HG03575 (cell line): ENCODE results near the gene TSPY10.
"Not testable (repeated sequence)": the region's sequence is repeated elsewhere in the genome, so short reads cannot be mapped to it uniquely, and the experiment has no call there.

Source experiments
- ATAC-seq: cut with Tn5 transposase; IDR thresholded peaks from one replicate; pipeline ENCODE4 v1.9.1; 2021; ENCODE audit not compliant: unreplicated experiment, insufficient number of reproducible peaks, low FRiP score; ENCODE audit errors: extremely low read depth

Gene TSPY10, protein sequence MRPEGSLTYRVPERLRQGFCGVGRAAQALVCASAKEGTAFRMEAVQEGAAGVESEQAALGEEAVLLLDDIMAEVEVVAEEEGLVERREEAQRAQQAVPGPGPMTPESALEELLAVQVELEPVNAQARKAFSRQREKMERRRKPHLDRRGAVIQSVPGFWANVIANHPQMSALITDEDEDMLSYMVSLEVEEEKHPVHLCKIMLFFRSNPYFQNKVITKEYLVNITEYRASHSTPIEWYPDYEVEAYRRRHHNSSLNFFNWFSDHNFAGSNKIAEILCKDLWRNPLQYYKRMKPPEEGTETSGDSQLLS

DNA sequence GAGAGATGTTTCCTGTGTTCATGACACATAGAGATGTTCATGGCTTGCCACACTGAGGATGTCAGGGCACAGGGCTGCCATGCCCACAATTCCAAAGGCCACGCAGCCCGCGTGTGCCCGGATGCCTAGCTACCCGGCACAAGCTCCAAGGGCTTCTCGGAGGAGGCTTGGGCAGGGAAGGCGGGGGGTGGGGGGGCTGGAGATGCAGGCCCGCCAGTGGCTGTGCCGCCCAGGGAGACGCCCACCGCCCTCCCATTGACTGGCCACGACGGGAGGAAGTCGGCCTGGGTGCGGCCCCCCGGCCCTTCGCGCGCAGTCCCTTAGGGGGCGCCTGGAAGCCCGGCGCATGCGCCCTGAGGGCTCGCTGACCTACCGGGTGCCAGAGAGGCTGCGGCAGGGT lies at the start of gene TSPY10:
Gene TSPY10 (plus strand): TSS at position 301 of the 400 bp plus-strand sequence. CDS start 46 bp downstream, at position 347.
- not testable (repeated sequence) for ATAC-seq

DNA sequence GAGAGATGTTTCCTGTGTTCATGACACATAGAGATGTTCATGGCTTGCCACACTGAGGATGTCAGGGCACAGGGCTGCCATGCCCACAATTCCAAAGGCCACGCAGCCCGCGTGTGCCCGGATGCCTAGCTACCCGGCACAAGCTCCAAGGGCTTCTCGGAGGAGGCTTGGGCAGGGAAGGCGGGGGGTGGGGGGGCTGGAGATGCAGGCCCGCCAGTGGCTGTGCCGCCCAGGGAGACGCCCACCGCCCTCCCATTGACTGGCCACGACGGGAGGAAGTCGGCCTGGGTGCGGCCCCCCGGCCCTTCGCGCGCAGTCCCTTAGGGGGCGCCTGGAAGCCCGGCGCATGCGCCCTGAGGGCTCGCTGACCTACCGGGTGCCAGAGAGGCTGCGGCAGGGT lies 40.7 kb upstream of the TSPY10 start, which contains the start of gene TSPY9:
Gene TSPY9 (plus strand): TSS at position 301 of the 400 bp plus-strand sequence. CDS start 46 bp downstream, at position 347.
- ATAC-seq: not testable (repeated sequence)

DNA sequence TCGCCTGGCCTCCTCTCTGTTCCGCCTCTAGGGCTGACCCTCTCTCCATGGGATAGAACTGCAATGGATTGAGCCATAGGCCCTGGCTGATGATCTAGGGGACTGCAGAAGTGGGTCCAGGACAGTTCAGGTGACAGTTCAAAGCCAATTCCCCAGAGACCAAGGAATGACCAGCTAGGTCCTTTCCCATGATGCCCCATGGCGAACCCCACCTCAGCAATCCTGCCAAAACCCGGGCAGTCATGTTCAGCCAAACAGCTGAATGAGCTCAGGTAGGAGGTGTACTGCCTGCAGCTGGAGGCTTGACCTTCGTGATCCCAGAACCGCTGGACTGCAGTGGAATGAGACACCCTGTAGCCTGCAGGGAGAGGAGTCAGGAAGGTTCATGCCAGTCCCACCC lies 23.3 kb upstream of the TSPY10 start:
- ATAC-seq: not testable (repeated sequence)

DNA sequence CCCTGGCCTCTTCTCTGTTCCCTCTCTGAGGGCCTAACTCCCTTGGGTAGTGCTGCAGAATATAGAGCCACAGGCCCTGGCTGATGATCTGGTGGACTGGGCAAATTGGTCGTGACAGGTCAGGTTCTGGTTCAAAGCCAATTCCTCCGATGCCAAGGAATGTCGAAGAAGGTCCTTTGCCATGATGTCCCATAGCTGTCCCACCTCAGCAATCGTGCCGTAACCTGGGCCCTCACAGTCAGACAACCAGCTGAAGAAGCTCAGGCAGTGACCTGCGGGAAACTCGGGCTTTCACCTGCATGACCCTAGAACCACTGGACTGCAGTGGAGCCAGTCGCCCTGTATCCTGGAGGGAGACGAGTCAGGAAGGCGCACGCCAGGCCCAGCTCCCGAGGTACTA lies 11.4 kb upstream of the TSPY10 start:
- not testable (repeated sequence) for ATAC-seq
